Measurements from ENCODE around the gene EFHD2.

EFHD2 gene

GRCh38 chr1:15394258-15394690 lies 15.4 kb upstream of the EFHD2 start:
- Histone ChIP-seq H3K79me2 (ENCODE audit: insufficient read depth, low read length) (no peaks in the 10 kb centered on the region), H2AFZ (ENCODE audit: low read depth, low read length, severe bottlenecking) (no peak overlapping the region), H3K9me2 (replicated peaks; ENCODE audit: insufficient read depth, low read length) (no peaks in the 10 kb centered on the region), H3K36me3 (ENCODE audit: low read length) (no peaks in the 10 kb centered on the region), H3F3A (ENCODE audit: insufficient read depth) (no peaks in the 10 kb centered on the region), H3K4me2 (ENCODE audit: low read depth, low read length, poor library complexity, severe bottlenecking) (no peak overlapping the region), H3K27me3 (ENCODE audit: low read length) (no peaks in the 10 kb centered on the region), H3K27ac (ENCODE audit: low read depth, low read length) (no peak overlapping the region), H3K4me3 (ENCODE audit: insufficient read depth, low read length, poor library complexity, severe bottlenecking) (no peak overlapping the region), H3K9ac (ENCODE audit: low read length) (no peak overlapping the region), H3K9me3 (ENCODE audit: insufficient read depth, low read length) (no peaks in the 10 kb centered on the region), H4K20me1 (ENCODE audit: low read depth, low read length) (no peaks in the 10 kb centered on the region)
- TF ChIP-seq CTCF (IDR thresholded peaks at IDR 0.05; ENCODE audit: insufficient read depth, low read length, poor library complexity, severe bottlenecking) (no peak), EZH2phosphoT487 (conservative IDR thresholded peaks at IDR 0.05; ENCODE audit: low read length) (no peak)

- no peaks in the 10 kb centered on the region for H3K36me3 ChIP-seq (ENCODE audit: low read length)
- H3K9me2 ChIP-seq (replicated peaks; ENCODE audit: insufficient read depth, low read length): no peaks in the 10 kb centered on the region
- no peak overlapping the region for H3K4me2 ChIP-seq (ENCODE audit: low read depth, low read length, poor library complexity, severe bottlenecking)
- H4K20me1 ChIP-seq (ENCODE audit: low read depth, low read length): no peaks in the 10 kb centered on the region
- H3K27me3 ChIP-seq (ENCODE audit: low read length): no peaks in the 10 kb centered on the region
- peaks cover 6% of the 10 kb centered on the region; the same call in 1 of the 2 replicates for H3K9me3 ChIP-seq (ENCODE audit: insufficient read depth, low read length)
- no peak overlapping the region for H3K4me3 ChIP-seq (ENCODE audit: insufficient read depth, low read length, poor library complexity, severe bottlenecking)
- H3F3A ChIP-seq (ENCODE audit: insufficient read depth): no peaks in the 10 kb centered on the region
- H3K9ac ChIP-seq (ENCODE audit: low read length): no peak overlapping the region
- H3K27ac ChIP-seq (ENCODE audit: low read depth, low read length): no peak overlapping the region
- TF ChIP-seq CTCF (IDR thresholded peaks at IDR 0.05; ENCODE audit: insufficient read depth, low read length, poor library complexity, severe bottlenecking): no peak
- no peak for TF ChIP-seq EZH2phosphoT487 (conservative IDR thresholded peaks at IDR 0.05; ENCODE audit: low read length)
- no peak overlapping the region for H2AFZ ChIP-seq (ENCODE audit: low read depth, low read length, severe bottlenecking)
- H3K79me2 ChIP-seq (ENCODE audit: insufficient read depth, low read length): no peaks in the 10 kb centered on the region
Observed at GRCh38 chr1:15397236-15397635, 12.5 kb upstream of the EFHD2 start.

- no peaks in the 10 kb centered on the region for H4K20me1 ChIP-seq (ENCODE audit: low read depth, low read length)
- no peak overlapping the region for H3K4me3 ChIP-seq (ENCODE audit: insufficient read depth, low read length, poor library complexity, severe bottlenecking)
- H3K79me2 ChIP-seq (ENCODE audit: insufficient read depth, low read length): no peaks in the 10 kb centered on the region
- TF ChIP-seq CTCF (IDR thresholded peaks at IDR 0.05; ENCODE audit: insufficient read depth, low read length, poor library complexity, severe bottlenecking) (no peak), EZH2phosphoT487 (conservative IDR thresholded peaks at IDR 0.05; ENCODE audit: low read length) (no peak)
- H3K9ac ChIP-seq (ENCODE audit: low read length): no peak overlapping the region
- no peaks in the 10 kb centered on the region for H3K9me2 ChIP-seq (replicated peaks; ENCODE audit: insufficient read depth, low read length)
- H3K36me3 ChIP-seq (ENCODE audit: low read length): no peaks in the 10 kb centered on the region
- H2AFZ ChIP-seq (ENCODE audit: low read depth, low read length, severe bottlenecking): no peak overlapping the region
- H3K9me3 ChIP-seq (ENCODE audit: insufficient read depth, low read length): peaks cover 6% of the 10 kb centered on the region; the same call in 1 of the 2 replicates
- H3K4me2 ChIP-seq (ENCODE audit: low read depth, low read length, poor library complexity, severe bottlenecking): no peak overlapping the region
- no peaks in the 10 kb centered on the region for H3K27me3 ChIP-seq (ENCODE audit: low read length)
- H3F3A ChIP-seq (ENCODE audit: insufficient read depth): no peaks in the 10 kb centered on the region
- no peak overlapping the region for H3K27ac ChIP-seq (ENCODE audit: low read depth, low read length)
Observed at GRCh38 chr1:15399710-15400109, 10.0 kb upstream of the EFHD2 start.
